ENCODE data around the gene D2HGDH.
"Not testable (repeated sequence)": the region's sequence is repeated elsewhere in the genome, so short reads cannot be mapped to it uniquely, and the experiment has no call there.

Gene D2HGDH

GRCh38 chr2:241777686-241778627 is 43.5 kb downstream of the D2HGDH start:
- DNase-seq (ENCODE audit: insufficient read length, low spot score) = no peak
- no peak for FAIRE-seq
- TF ChIP-seq SPI1 (IDR thresholded peaks at IDR 0.05; ENCODE audit: low read depth, low read length) (no peak), POLR2AphosphoS5 (IDR thresholded peaks at IDR 0.05; ENCODE audit: low read depth, low read length) (no peak), TAF1 (IDR thresholded peaks at IDR 0.05; ENCODE audit: low read depth, low read length) (no peak), POU2F2 (IDR thresholded peaks at IDR 0.05; ENCODE audit: low read depth, low read length) (no peak), POLR2A (IDR thresholded peaks at IDR 0.05; ENCODE audit: low read depth, low read length) (no peak), PAX5 (IDR thresholded peaks at IDR 0.05; ENCODE audit: insufficient read depth, low read length, severe bottlenecking) (no peak)

GRCh38 chr2:241780939-241781569 is 46.6 kb downstream of the D2HGDH start:
- no peak for TF ChIP-seq POLR2AphosphoS5 (IDR thresholded peaks at IDR 0.05; ENCODE audit: low read depth, low read length)
- no peak for TF ChIP-seq SPI1 (IDR thresholded peaks at IDR 0.05; ENCODE audit: low read depth, low read length)
- no peak for TF ChIP-seq POLR2A (IDR thresholded peaks at IDR 0.05; ENCODE audit: low read depth, low read length)
- TF ChIP-seq TAF1 (IDR thresholded peaks at IDR 0.05; ENCODE audit: low read depth, low read length) = no peak
- TF ChIP-seq POU2F2 (IDR thresholded peaks at IDR 0.05; ENCODE audit: low read depth, low read length) = no peak
- no peak for DNase-seq (ENCODE audit: insufficient read length, low spot score)
- FAIRE-seq = no peak

- DNase-seq (ENCODE audit: insufficient read length, low spot score); FAIRE-seq: not testable (repeated sequence)
These were observed 47.6 kb downstream of the D2HGDH start for GRCh38 chr2:241782053-241782452.

- TF ChIP-seq POLR2AphosphoS5 (IDR thresholded peaks at IDR 0.05; ENCODE audit: low read depth, low read length) (no peak), SPI1 (IDR thresholded peaks at IDR 0.05; ENCODE audit: low read depth, low read length) (0 out of 2 replicates have a peak, but pooled peaks have one; percentile 13)
- no peak for DNase-seq (ENCODE audit: insufficient read length, low spot score)
- no peak for FAIRE-seq
These were observed 53.7 kb downstream of the D2HGDH start for GRCh38 chr2:241788135-241788534.

GRCh38 chr2:241788572-241788971 is 54.1 kb downstream of the D2HGDH start:
- DNase-seq (ENCODE audit: insufficient read length, low spot score) (peak; percentile 18), FAIRE-seq (peak; percentile 76)
- no peak for TF ChIP-seq POLR2A (IDR thresholded peaks at IDR 0.05; ENCODE audit: low read depth, low read length)
- peak; percentile 90 for TF ChIP-seq SPI1 (IDR thresholded peaks at IDR 0.05; ENCODE audit: low read depth, low read length)
- TF ChIP-seq PAX5 (IDR thresholded peaks at IDR 0.05; ENCODE audit: insufficient read depth, low read length, severe bottlenecking) = no peak
- no peak for TF ChIP-seq TAF1 (IDR thresholded peaks at IDR 0.05; ENCODE audit: low read depth, low read length)
- no peak for TF ChIP-seq POU2F2 (IDR thresholded peaks at IDR 0.05; ENCODE audit: low read depth, low read length)
- TF ChIP-seq POLR2AphosphoS5 (IDR thresholded peaks at IDR 0.05; ENCODE audit: low read depth, low read length) = no peak

GRCh38 chr2:241791385-241791784 is 57.0 kb downstream of the D2HGDH start:
- DNase-seq (ENCODE audit: insufficient read length, low spot score) = not testable (repeated sequence)

GRCh38 chr2:241793385-241793784 is 59.0 kb downstream of the D2HGDH start:
- TF ChIP-seq PAX5 (IDR thresholded peaks at IDR 0.05; ENCODE audit: insufficient read depth, low read length, severe bottlenecking) = no peak
- no peak for TF ChIP-seq POLR2A (IDR thresholded peaks at IDR 0.05; ENCODE audit: low read depth, low read length)
- TF ChIP-seq SPI1 (IDR thresholded peaks at IDR 0.05; ENCODE audit: low read depth, low read length) = no peak
- no peak for TF ChIP-seq TAF1 (IDR thresholded peaks at IDR 0.05; ENCODE audit: low read depth, low read length)
- TF ChIP-seq POU2F2 (IDR thresholded peaks at IDR 0.05; ENCODE audit: low read depth, low read length) = no peak
- no peak for TF ChIP-seq POLR2AphosphoS5 (IDR thresholded peaks at IDR 0.05; ENCODE audit: low read depth, low read length)
- DNase-seq (ENCODE audit: insufficient read length, low spot score) (no peak), FAIRE-seq (peak; percentile 89)

More at GRCh38 chr2:241791385-241791784, 57.0 kb downstream of the D2HGDH start:
- not testable (repeated sequence) for FAIRE-seq

- DNase-seq (ENCODE audit: insufficient read length, low spot score) (no peak), FAIRE-seq (no peak)
- TF ChIP-seq POU2F2 (IDR thresholded peaks at IDR 0.05; ENCODE audit: low read depth, low read length) (no peak), TAF1 (IDR thresholded peaks at IDR 0.05; ENCODE audit: low read depth, low read length) (no peak), POLR2AphosphoS5 (IDR thresholded peaks at IDR 0.05; ENCODE audit: low read depth, low read length) (no peak)
These were observed 59.9 kb downstream of the D2HGDH start for GRCh38 chr2:241794250-241794823.

GRCh38 chr2:241795021-241795999 is 60.9 kb downstream of the D2HGDH start:
- TF ChIP-seq POLR2A (IDR thresholded peaks at IDR 0.05; ENCODE audit: low read depth, low read length) (no peak), TAF1 (IDR thresholded peaks at IDR 0.05; ENCODE audit: low read depth, low read length) (no peak), POLR2AphosphoS5 (IDR thresholded peaks at IDR 0.05; ENCODE audit: low read depth, low read length) (no peak)
- FAIRE-seq = no peak
- no peak for DNase-seq (ENCODE audit: insufficient read length, low spot score)
